Fibroblast of gingiva (primary cell): Measurements from ENCODE around the gene KLF2.
A peak's percentile ranks its signal among the peaks of the same experiment; 100 is the strongest.

Experiments used
- DNase-seq: peaks from one replicate; pipeline ENCODE4 v3.0.0-alpha.2; 2011; ENCODE audit warnings: low read depth

KLF2 gene

GRCh38 chr19:16308081-16308480 is 16.5 kb upstream of the KLF2 start:
- no peak for DNase-seq

DNA sequence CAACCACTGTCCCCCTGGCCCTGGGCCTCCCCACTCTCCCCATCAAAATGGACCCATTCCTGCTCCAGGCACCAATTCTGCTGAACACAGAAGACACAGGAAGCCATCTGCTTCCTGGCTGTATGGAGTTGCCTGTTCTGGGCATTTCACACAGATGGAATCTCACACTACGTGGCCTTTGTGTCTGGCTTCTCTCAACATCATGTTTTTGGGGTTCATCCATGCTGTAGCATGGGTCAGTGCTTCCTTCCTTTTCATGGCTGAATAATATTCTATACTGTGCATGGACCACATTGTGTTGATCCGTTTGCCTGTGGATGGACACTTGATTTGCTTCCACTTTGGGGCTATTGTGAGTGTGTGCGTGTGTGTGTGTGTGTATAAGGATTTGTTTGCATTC is 15.0 kb upstream of the KLF2 start:
- no peak for DNase-seq

DNA sequence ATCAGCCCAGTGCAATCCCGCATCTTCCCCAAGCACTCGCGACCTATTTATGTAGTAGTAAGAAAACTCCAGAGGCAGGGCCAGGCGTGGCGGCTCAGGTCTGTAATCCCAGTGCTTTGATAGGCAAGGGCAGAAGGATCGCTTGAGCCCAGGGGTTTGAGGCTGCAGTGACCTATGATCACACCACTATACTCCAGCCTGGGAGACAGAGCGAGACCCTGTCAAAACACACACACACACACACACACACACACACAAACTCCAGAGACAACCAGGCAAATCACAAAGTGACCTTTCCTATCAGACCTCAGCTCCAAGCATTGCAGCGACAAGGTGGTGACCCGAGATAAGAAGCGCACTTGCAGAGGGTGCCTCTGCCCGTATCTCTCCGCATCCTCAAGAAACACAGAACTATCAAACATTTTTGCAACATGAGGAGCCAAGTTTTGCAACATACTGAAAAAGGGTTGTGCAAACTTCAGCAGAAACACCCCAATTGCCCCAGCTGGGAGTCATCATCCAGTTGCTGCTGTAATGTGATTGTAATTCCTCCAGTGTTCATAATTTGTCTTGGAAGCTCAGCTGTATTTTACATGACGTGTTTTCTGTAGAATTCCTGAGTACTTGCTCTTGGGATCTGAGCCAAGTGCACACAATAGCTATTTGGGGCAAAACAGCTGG is 8.7 kb upstream of the KLF2 start:
- peak; percentile 98 for DNase-seq

- no peak for DNase-seq
Measured at GRCh38 chr19:16316506-16316882, 8.1 kb upstream of the KLF2 start.

GRCh38 chr19:16319481-16319880 is 5.1 kb upstream of the KLF2 start:
- peak; percentile 30 for DNase-seq

DNA sequence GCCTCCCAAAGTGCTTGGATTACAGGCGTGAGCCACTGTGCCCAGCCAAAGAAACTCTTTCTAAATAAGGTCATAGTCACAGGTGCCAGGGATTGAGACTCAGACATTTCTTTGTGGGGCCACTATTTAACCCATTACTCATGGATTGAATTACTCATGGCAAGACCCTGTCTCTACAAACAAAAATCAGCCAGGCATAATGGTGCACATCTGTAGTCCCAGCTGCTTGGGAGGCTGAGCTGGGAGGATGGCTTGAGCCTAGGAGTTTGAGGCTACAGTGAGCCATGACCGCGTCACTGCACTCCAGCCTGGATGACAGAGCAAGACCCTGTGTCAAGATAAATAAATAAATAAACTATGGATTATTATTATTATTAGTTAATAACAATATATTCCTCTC is 3.6 kb upstream of the KLF2 start:
- no peak for DNase-seq

- peak; percentile 21 for DNase-seq
Measured at GRCh38 chr19:16325161-16325527, 518 bp downstream of the KLF2 start.

- peak; percentile 10 for DNase-seq
Measured at GRCh38 chr19:16325641-16326400, 1.2 kb downstream of the KLF2 start.

GRCh38 chr19:16326401-16327168 is 2.0 kb downstream of the KLF2 start:
- DNase-seq, result no peak

DNA sequence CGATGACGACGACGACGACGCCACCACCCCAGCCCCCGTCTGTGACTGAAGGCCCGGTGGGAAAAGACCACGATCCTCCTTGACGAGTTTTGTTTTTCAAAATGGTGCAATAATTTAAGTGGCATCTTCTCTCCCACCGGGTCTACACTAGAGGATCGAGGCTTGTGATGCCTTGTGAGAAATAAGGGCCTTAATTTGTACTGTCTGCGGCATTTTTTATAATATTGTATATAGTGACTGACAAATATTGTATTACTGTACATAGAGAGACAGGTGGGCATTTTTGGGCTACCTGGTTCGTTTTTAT is 2.5 kb downstream of the KLF2 start:
- no peak for DNase-seq

GRCh38 chr19:16327501-16327900 is 2.9 kb downstream of the KLF2 start:
- DNase-seq, result no peak

- peak; percentile 94 for DNase-seq
Measured at GRCh38 chr19:16327911-16328823, 3.5 kb downstream of the KLF2 start.

GRCh38 chr19:16328824-16329482 is 4.3 kb downstream of the KLF2 start:
- no peak for DNase-seq

DNA sequence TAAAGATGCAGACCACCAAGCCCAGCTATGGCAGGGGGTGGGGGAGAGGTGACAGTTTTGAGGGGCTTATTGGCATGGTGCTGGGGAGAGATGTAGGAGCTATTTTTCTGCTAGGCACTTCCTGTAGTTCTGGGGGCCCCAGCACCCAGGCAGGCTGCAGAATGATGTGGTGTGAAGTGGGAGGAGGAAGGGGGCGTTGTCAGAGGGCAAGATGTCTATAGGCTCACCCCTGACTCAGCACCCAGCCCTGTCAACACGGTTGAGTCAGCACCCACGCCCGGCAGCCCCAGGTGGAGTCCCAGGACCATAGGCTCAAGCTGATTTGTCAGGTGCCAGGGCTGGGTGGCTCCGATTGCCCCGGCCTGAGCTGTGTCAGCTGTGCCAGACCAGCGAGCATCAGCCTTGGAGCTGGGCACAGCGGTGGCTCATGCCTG is 5.8 kb downstream of the KLF2 start:
- DNase-seq, result no peak

DNA sequence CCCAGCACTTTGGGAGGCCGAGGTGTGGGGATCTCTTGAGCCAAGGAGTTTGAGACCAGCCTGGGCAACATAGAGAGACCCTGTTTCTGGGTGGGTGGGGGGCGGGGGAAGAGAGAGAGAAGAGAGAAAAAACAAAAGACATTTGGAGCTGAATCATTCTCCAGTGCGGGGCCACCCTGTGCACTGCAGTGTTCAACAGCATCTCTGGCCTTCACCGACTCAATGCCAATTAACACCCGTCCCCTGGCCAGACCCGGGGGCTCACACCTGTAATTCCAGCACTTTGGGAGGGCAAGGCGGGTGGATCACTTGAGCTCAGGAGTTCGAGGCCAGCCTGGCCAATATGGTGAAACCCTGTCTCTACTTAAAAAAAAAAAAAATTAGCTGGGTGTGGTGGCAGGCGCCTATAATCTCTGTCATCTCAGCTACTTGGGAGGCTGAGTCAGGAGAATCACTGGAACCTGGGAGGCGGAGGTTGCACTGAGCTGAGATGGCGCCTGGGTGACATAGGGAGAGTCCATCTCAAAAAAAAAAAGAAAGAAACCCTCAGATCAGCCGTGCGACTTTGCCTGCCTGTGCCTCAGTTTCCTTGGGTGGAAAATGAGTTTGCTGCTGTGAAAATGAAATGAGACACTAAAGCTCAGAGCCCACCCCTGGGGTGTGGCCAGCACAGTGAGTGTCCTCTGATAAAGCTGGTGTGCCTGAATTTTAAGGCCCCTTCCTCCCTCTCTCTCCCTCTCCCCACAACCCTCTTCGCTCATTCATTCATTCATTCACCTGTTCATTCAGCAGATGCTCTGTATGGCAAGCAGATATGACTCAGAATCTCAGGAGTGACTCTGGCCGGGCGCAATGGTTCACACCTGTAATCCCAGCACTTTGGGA is 6.4 kb downstream of the KLF2 start:
- no peak for DNase-seq

GRCh38 chr19:16333001-16333586 is 8.5 kb downstream of the KLF2 start:
- DNase-seq, result no peak

- no peak for DNase-seq
Measured at GRCh38 chr19:16334411-16334810, 9.8 kb downstream of the KLF2 start.

DNA sequence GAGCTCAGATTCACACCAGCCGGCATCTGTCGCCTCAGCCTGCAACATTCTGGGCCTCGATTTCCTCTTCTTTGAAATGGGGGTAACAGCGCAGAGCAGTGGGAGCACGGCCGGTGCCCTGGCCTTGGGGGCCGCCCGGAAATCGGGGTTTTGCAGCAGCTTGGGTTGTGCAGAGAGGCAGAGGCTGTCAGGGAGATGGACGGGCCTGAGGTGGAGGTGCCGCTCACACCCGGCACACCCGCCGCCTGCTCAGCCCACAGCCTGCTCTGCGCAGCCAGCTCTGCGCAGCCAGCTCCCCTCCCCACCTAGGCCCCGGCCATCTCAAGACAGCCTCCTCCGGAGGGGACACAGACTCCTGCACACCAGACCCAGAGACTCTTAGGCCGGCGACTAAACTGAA is 10.6 kb downstream of the KLF2 start:
- DNase-seq, result no peak

- peak; percentile 66 for DNase-seq
Measured at GRCh38 chr19:16336571-16336970, 11.9 kb downstream of the KLF2 start.

DNA sequence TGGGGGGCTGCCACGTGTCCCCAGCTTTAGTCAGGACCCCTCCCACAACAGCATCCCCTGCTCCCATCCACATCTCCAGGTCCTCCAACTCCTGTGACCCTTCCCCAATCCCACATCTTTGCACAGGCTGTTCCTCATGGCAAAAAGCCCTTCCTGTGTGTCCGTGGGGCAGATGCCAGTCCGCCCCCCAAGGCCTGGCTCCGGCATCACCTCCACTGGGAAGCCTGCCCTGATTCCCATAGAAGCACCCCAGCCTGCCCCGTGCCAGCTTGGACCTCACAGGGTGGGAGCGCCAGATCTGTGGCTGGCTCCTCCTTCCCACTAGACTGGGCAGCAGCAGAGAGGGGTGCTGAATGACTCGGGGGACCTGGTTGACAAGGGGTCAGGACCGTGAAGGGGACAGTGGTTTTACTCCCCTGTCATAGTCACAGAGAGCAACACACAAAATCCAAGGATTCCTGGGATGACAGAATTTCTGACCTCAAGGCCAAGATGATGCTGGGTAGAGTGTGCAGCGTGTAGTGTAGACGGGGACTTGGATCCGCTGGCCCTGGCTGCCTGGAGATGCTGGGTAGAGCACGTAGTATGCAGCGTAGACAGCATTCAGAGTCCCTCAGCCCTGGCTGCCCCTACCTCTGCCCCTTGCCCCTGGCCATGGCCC is 13.3 kb downstream of the KLF2 start:
- no peak for DNase-seq
